ENCODE measurements around the gene CACNB2.

- TF ChIP-seq CTCF (IDR thresholded peaks at IDR 0.05; ENCODE audit: low read depth, low read length), result no peak
- TF ChIP-seq EZH2phosphoT487 (IDR thresholded peaks at IDR 0.05; ENCODE audit: low read depth), result no peak
Observed at GRCh38 chr10:18436902-18437301, 296.7 kb downstream of the CACNB2 start.
